Cardiac atrium fibroblast (primary cell): ENCODE results near the gene NCOA6. TPM values are rescaled to one million over a fixed set of nuclear protein-coding genes. Genes with fewer than 3 reads are reported as not detected.

Experiments
- total RNA-seq: library from RNA; depleted of rRNA; stranded (reverse); fragments of >200 nt; gene quantifications from 2 replicates; pipeline ENCODE4 v1.2.3, GENCODE V29; 2015

The NCOA6 gene
- total RNA-seq: 8.7 and 9.4 TPM in 2 replicates

GRCh38 chr20:34825530-34826362, at the start of gene NCOA6:
TSS of gene NCOA6 (minus strand) at chr20:34825651. CDS start at chr20:34782355, 43,296 bp downstream.

GRCh38 chr20:34872622-34873224, 47.3 kb upstream of the NCOA6 start, which contains the start of gene GGT7:
TSS of gene GGT7 (minus strand) at chr20:34872856. CDS start at chr20:34872815, 41 bp downstream.

GRCh38 chr20:34704177-34705007, 121.1 kb downstream of the NCOA6 start, which contains the start of gene TP53INP2:
TSS of gene TP53INP2 (plus strand) at chr20:34704344. CDS start at chr20:34708740, 4,396 bp downstream.

GRCh38 chr20:34676642-34677373, 148.6 kb downstream of the NCOA6 start, which contains the start of gene PIGU:
TSS of gene PIGU (minus strand) at chr20:34677092. CDS start at chr20:34677085, 7 bp downstream.

Other genes with a start within 250 kb of the NCOA6 start
- 16.2 and 20.9 TPM in 2 replicates for gene PIGU, start 148.6 kb downstream of the NCOA6 start, total RNA-seq
- gene TP53INP2, start 121.3 kb downstream of the NCOA6 start, total RNA-seq: 5.8 and 10.4 TPM in 2 replicates
- 9.6 and 21.2 TPM in 2 replicates for gene GGT7, start 47.2 kb upstream of the NCOA6 start, total RNA-seq
- gene ACSS2, start 51.0 kb upstream of the NCOA6 start, total RNA-seq: 58.2 and 76.9 TPM in 2 replicates
- gene GSS, start 130.2 kb upstream of the NCOA6 start, total RNA-seq: 54.9 and 66.3 TPM in 2 replicates
- not detected in 2 replicates for gene MYH7B, start 130.2 kb upstream of the NCOA6 start, total RNA-seq